Spleen (tissue), 11 donors: ENCODE data around the gene ICAM1. TPM values are rescaled to one million over a fixed set of nuclear protein-coding genes. Genes with fewer than 3 reads are reported as not detected.
"Not testable (repeated sequence)": the region's sequence is repeated elsewhere in the genome, so short reads cannot be mapped to it uniquely, and the experiment has no call there.

Source experiments
- DNase-seq: peaks from one replicate; pipeline ENCODE4 v3.0.0-alpha.2; 2020
- H3K27ac ChIP-seq, 8 donors: fragments of 200-600 bp; sonication (generic) in 7 of 8; 1 replicate in 4 of 8; 2 replicates in 4 of 8; pipeline versions ENCODE4 v1.5.0 to v1.8.0; 2016 to 2021; ENCODE audit warnings: inconsistent platforms in 4 of 8, mild to moderate bottlenecking in 4 of 8, moderate library complexity in 1 of 8
- H3K27me3 ChIP-seq, 7 donors: fragments of 200-600 bp; sonication (generic) in 6 of 7; replicated peaks in 1 of 7; 1 replicate in 4 of 7; 2 replicates in 3 of 7; pipeline versions ENCODE4 v1.5.0 to v1.8.0; 2016 to 2021; ENCODE audit warnings: inconsistent platforms in 3 of 7, mild to moderate bottlenecking in 1 of 7
- H3K36me3 ChIP-seq, 6 donors: fragments of 200-600 bp; sonication (generic) in 5 of 6; 1 replicate in 4 of 6; 2 replicates in 2 of 6; pipeline versions ENCODE4 v1.5.0 to v1.8.0; 2016 to 2021; ENCODE audit warnings: inconsistent platforms in 2 of 6
- H3K4me1 ChIP-seq, 6 donors: fragments of 200-600 bp; sonication (generic) in 5 of 6; 1 replicate in 3 of 6; 2 replicates in 3 of 6; pipeline versions ENCODE4 v1.5.0 to v1.8.0; 2016 to 2021; ENCODE audit warnings: inconsistent platforms in 3 of 6
- H3K4me3 ChIP-seq, 8 donors: fragments of 200-600 bp; sonication (generic) in 7 of 8; 1 replicate in 4 of 8; 2 replicates in 4 of 8; pipeline versions ENCODE4 v1.5.0 to v1.8.0; 2016 to 2021; ENCODE audit warnings: inconsistent platforms in 4 of 8, mild to moderate bottlenecking in 4 of 8, moderate library complexity in 2 of 8
- H3K9me3 ChIP-seq, 8 donors: fragments of 200-600 bp; sonication (generic) in 7 of 8; 1 replicate in 4 of 8; 2 replicates in 4 of 8; pipeline versions ENCODE4 v1.5.0 to v1.8.0; 2016 to 2021; ENCODE audit warnings: inconsistent platforms in 4 of 8
- CTCF ChIP-seq, 11 experiments: fragments of 200-600 bp in 7 of 11; fragments of 450-650 bp in 4 of 11; sonication (generic) in 4 of 11; IDR thresholded peaks in 8 of 11; conservative IDR thresholded peaks in 3 of 11; 1 replicate in 7 of 11; 2 replicates in 4 of 11; pipeline versions ENCODE4 v1.4.0 to v1.8.0; 2016 to 2021; ENCODE audit warnings: antibody characterized with exemption in 11 of 11, inconsistent platforms in 4 of 11, mild to moderate bottlenecking in 1 of 11
- POLR2A ChIP-seq, 3 donors: fragments of 450-650 bp; IDR thresholded peaks; one replicate each; pipeline ENCODE4 v1.5.1; 2017; ENCODE audit warnings: antibody characterized with exemption in 3 of 3, mild to moderate bottlenecking in 1 of 3
- POLR2AphosphoS5 ChIP-seq, 3 donors: sonication (generic); formaldehyde crosslinking; IDR thresholded peaks; one replicate each; pipeline ENCODE4 v1.5.1; 2017; ENCODE audit warnings: antibody characterized with exemption in 3 of 3
- WGBS, 5 donors: extraction: QIAGEN DNeasy Blood & Tissue Kit in 3 of 5; methylation state at CpG; one replicate each; pipeline versions ENCODE4 v1.1.5 to v1.1.7; 2013 to 2018; 5-methylcytosine and 5-hydroxymethylcytosine counted together
- intact Hi-C: fragments of 100-400 bp; cut with DNase I; formaldehyde crosslinking; loops from one replicate; pipeline ENCODE4 v1.15.0; 2023; ENCODE audit warnings: low total_unique reads
- polyA plus RNA-seq, 3 donors: library from polyadenylated mRNA; stranded (reverse); fragments of 200-250 nt; gene quantifications; one replicate each; pipeline ENCODE4 v1.2.1, GENCODE V29; 2013
- total RNA-seq, 7 donors: library from RNA; depleted of rRNA in 3 of 7; stranded (reverse); fragments of >200 nt in 3 of 7; fragmentation: NEBNext Ultra II Directional in 4 of 7; extraction: Animal tissue kit (Norgen Biotek cat#: 25700) in 4 of 7; gene quantifications; one replicate each; pipeline versions ENCODE4 v1.1.0 to v1.2.1, GENCODE V29; 2016 to 2021
- donor health status: healthy with polysubstance abuse.
- donor health status: DM: no; HTN: no; CAD: no; lungs with moderate emphysema.
- donor health status: DM: no; HTN: no; CAD: no.
- donor health status: Bipolar disorder and iron deficiency.
- donor health status: healthy.
- donor health status: DM: no; HTN: no; CAD: no.
- donor health status: DM: yes; HTN: yes; CAD: no.

Gene ICAM1
- total and polyA plus RNA-seq, 10 donors = 12.8 to 163 (median 98.2) TPM

DNA sequence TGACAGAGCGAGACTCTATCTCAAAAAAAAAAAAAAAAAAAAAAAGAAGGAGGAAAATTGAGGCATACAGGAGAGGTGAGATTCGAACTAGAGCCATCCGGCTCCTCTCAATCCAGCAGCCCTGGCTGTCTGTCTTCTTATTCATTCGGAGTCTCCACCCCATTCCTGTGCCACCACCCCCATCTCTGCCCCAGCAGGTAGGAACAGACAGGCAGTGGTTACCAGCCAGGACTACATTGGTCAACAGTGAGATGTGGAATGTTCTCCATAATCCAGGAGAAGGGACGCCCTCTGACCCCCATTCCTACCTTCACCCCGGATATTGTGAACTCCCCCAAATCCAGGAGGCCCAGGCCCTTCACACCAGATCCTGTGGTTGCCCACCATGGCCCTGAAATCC, 33.2 kb upstream of the ICAM1 start:
- Histone ChIP-seq H3K4me3 (no peak overlapping the region), H3K27ac (peak overlapping the region in 1 of 8 donors; percentile 11), H3K36me3 (no peaks in the 10 kb centered on the region), H3K4me1 (peaks cover 11 to 51% (median 22%) of the 10 kb centered on the region in 6 donors), H3K9me3 (no peaks in the 10 kb centered on the region), H3K27me3 (no peaks in the 10 kb centered on the region)
- intact Hi-C loops = no loop called here
- WGBS, 5 donors = 88 to 96% (median 93%) methylated on average over 6 of the region's 6 CpGs
- TF ChIP-seq CTCF (IDR thresholded peaks at IDR 0.05 in 8 of 11, conservative IDR thresholded peaks at IDR 0.05 in 3 of 11) (no peak), POLR2AphosphoS5 (IDR thresholded peaks at IDR 0.05) (no peak), POLR2A (IDR thresholded peaks at IDR 0.05) (no peak)
- DNase-seq = no peak

- intact Hi-C loops = no loop called here
- WGBS, 5 donors = 72 to 83% (median 76%) methylated on average over 9 to 12 of the region's 12 CpGs
Measured at GRCh38 chr19:10238172-10238783, 32.6 kb upstream of the ICAM1 start.

GRCh38 chr19:10241826-10242449, 29.0 kb upstream of the ICAM1 start:
- 81 to 92% (median 88%) methylated on average over 11 of the region's 11 CpGs for WGBS, 5 donors
- intact Hi-C loops = loop anchor here (10.0 kb wide), 1 partner anchor 47 kb away; the partner anchor contains the start of gene DNMT1
- peaks cover 0 to 25% (median 1%) of the 10 kb centered on the region in 6 donors for H3K4me1 ChIP-seq
- not testable (repeated sequence) for DNase-seq, H3K27me3 ChIP-seq, H3K4me3 ChIP-seq, H3K36me3 ChIP-seq, H3K27ac ChIP-seq, H3K9me3 ChIP-seq

More at GRCh38 chr19:10238172-10238783, 32.6 kb upstream of the ICAM1 start:
- no peak for TF ChIP-seq POLR2A (IDR thresholded peaks at IDR 0.05)
- TF ChIP-seq POLR2AphosphoS5 (IDR thresholded peaks at IDR 0.05) = no peak
- TF ChIP-seq CTCF (IDR thresholded peaks at IDR 0.05 in 8 of 11, conservative IDR thresholded peaks at IDR 0.05 in 3 of 11) = no peak
- Histone ChIP-seq H3K4me1 (peaks cover 11 to 51% (median 22%) of the 10 kb centered on the region in 6 donors), H3K4me3 (no peak overlapping the region), H3K27me3 (no peaks in the 10 kb centered on the region), H3K27ac (peak overlapping the region in 1 of 8 donors; percentile 11), H3K9me3 (no peaks in the 10 kb centered on the region), H3K36me3 (no peaks in the 10 kb centered on the region)
- DNase-seq = no peak

GRCh38 chr19:10243606-10244005, 27.3 kb upstream of the ICAM1 start:
- intact Hi-C loops = loop anchor here (10.0 kb wide), 1 partner anchor 49 kb away; the partner anchor contains the start of gene DNMT1
- H3K27ac ChIP-seq = no peak overlapping the region
- no peaks in the 10 kb centered on the region for H3K36me3 ChIP-seq
- no peaks in the 10 kb centered on the region for H3K27me3 ChIP-seq
- H3K9me3 ChIP-seq = no peaks in the 10 kb centered on the region
- H3K4me1 ChIP-seq = peaks cover 0 to 12% (median 0%) of the 10 kb centered on the region in 6 donors
- TF ChIP-seq POLR2A (IDR thresholded peaks at IDR 0.05) (no peak), POLR2AphosphoS5 (IDR thresholded peaks at IDR 0.05) (no peak), CTCF (IDR thresholded peaks at IDR 0.05 in 8 of 11, conservative IDR thresholded peaks at IDR 0.05 in 3 of 11) (no peak)
- H3K4me3 ChIP-seq = no peak overlapping the region
- WGBS, 5 donors = 94 to 97% (median 95%) methylated on average over 6 to 7 of the region's 7 CpGs
- DNase-seq = no peak
